Breast epithelium (tissue), 4 donors: ENCODE measurements around the gene MXRA7. TPM values are rescaled to one million over a fixed set of nuclear protein-coding genes. Genes with fewer than 3 reads are reported as not detected.

Experiments
- DNase-seq, 2 donors: peaks; one replicate each; pipeline ENCODE4 v3.0.0-alpha.2; 2019; ENCODE audit warnings: low spot score in 2 of 2
- H3K27ac ChIP-seq, 2 donors: fragments of 200-600 bp; sonication (generic) in 1 of 2; one replicate each; pipeline ENCODE4 v1.5.1; 2016 to 2019; ENCODE audit warnings: mild to moderate bottlenecking in 1 of 2
- H3K27me3 ChIP-seq, 2 donors: fragments of 200-600 bp; sonication (generic) in 1 of 2; one replicate each; pipeline versions ENCODE4 v1.5.1 to v1.6.0; 2017 to 2019; ENCODE audit warnings: control low read depth in 1 of 2, mild to moderate bottlenecking in 1 of 2
- H3K36me3 ChIP-seq: fragments of 200-600 bp; one replicate; pipeline ENCODE4 v1.5.1; 2019
- H3K4me1 ChIP-seq, 2 donors: fragments of 200-600 bp; sonication (generic); one replicate each; pipeline ENCODE4 v1.5.1; 2016 to 2019; ENCODE audit warnings: control low read depth in 1 of 2
- H3K4me3 ChIP-seq, 3 donors: fragments of 200-600 bp; sonication (generic); 1 replicate in 2 of 3; 2 replicates in 1 of 3; pipeline ENCODE4 v1.5.1; 2016 to 2019; ENCODE audit warnings: mild to moderate bottlenecking in 3 of 3, moderate library complexity in 2 of 3
- H3K9me3 ChIP-seq, 2 donors: fragments of 200-600 bp; sonication (generic) in 1 of 2; one replicate each; pipeline ENCODE4 v1.5.1; 2016 to 2019; ENCODE audit warnings: control low read depth in 1 of 2
- CTCF ChIP-seq, 3 donors: fragments of 450-650 bp; IDR thresholded peaks; one replicate each; pipeline ENCODE4 v1.5.1; 2016 to 2017; ENCODE audit warnings: antibody characterized with exemption in 3 of 3, mild to moderate bottlenecking in 3 of 3, moderate library complexity in 3 of 3
- POLR2A ChIP-seq: fragments of 450-650 bp; IDR thresholded peaks from one replicate; pipeline ENCODE4 v1.6.1; 2016; ENCODE audit warnings: antibody characterized with exemption, mild to moderate bottlenecking, moderate library complexity
- POLR2AphosphoS5 ChIP-seq, 3 donors: sonication (generic); formaldehyde crosslinking; IDR thresholded peaks; one replicate each; pipeline ENCODE4 v1.6.1; 2017; ENCODE audit warnings: antibody characterized with exemption in 3 of 3
- intact Hi-C: fragments of 100-400 bp; cut with DNase I; formaldehyde crosslinking; loops from one replicate; pipeline ENCODE4 v1.15.1; 2023; ENCODE audit warnings: low total_unique reads
- total RNA-seq, 3 donors: library from RNA; depleted of rRNA; stranded (reverse); fragments of >200 nt; gene quantifications; one replicate each; pipeline ENCODE4 v1.1.0, GENCODE V29; 2016

MXRA7 gene
- total RNA-seq, 3 donors from 2014 or later, result 106 to 242 (median 113) TPM

- Histone ChIP-seq H3K27ac (no peak overlapping the region), H3K27me3 (no peaks in the 10 kb centered on the region), H3K36me3 (no peaks in the 10 kb centered on the region), H3K9me3 (no peaks in the 10 kb centered on the region), H3K4me1 (peaks cover 0 to 3% of the 10 kb centered on the region in 2 donors), H3K4me3 (no peak overlapping the region)
- no peak for DNase-seq
- TF ChIP-seq POLR2A (no peak), CTCF (IDR thresholded peaks at IDR 0.05) (no peak), POLR2AphosphoS5 (IDR thresholded peaks at IDR 0.05) (no peak)
- intact Hi-C loops, result no loop called here
These were observed 34.1 kb downstream of the MXRA7 start for GRCh38 chr17:76676629-76677028.

- TF ChIP-seq CTCF (IDR thresholded peaks at IDR 0.05) (no peak), POLR2AphosphoS5 (IDR thresholded peaks at IDR 0.05) (no peak), POLR2A (no peak)
- Histone ChIP-seq H3K36me3 (no peaks in the 10 kb centered on the region), H3K4me1 (peaks cover 0 to 3% of the 10 kb centered on the region in 2 donors), H3K4me3 (no peak overlapping the region), H3K27me3 (no peaks in the 10 kb centered on the region), H3K27ac (no peak overlapping the region), H3K9me3 (no peaks in the 10 kb centered on the region)
- intact Hi-C loops, result no loop called here
- DNase-seq, result no peak
These were observed 35.1 kb downstream of the MXRA7 start for GRCh38 chr17:76675648-76676047.

GRCh38 chr17:76674600-76674999, 36.2 kb downstream of the MXRA7 start:
- no peak for TF ChIP-seq POLR2AphosphoS5 (IDR thresholded peaks at IDR 0.05)
- no peak for TF ChIP-seq POLR2A
- TF ChIP-seq CTCF (IDR thresholded peaks at IDR 0.05), result no peak
- no peaks in the 10 kb centered on the region for H3K27me3 ChIP-seq
- no peak overlapping the region for H3K27ac ChIP-seq
- H3K9me3 ChIP-seq, result no peaks in the 10 kb centered on the region
- H3K36me3 ChIP-seq, result no peaks in the 10 kb centered on the region
- no peak for DNase-seq
- H3K4me1 ChIP-seq, result peaks cover 0 to 3% of the 10 kb centered on the region in 2 donors
- intact Hi-C loops, result no loop called here
- H3K4me3 ChIP-seq, result no peak overlapping the region

- H3K4me3 ChIP-seq, result no peak overlapping the region
- H3K27me3 ChIP-seq, result no peaks in the 10 kb centered on the region
- intact Hi-C loops, result no loop called here
- H3K36me3 ChIP-seq, result no peaks in the 10 kb centered on the region
- H3K9me3 ChIP-seq, result no peaks in the 10 kb centered on the region
- no peak overlapping the region for H3K27ac ChIP-seq
- TF ChIP-seq POLR2AphosphoS5 (IDR thresholded peaks at IDR 0.05) (no peak), POLR2A (no peak), CTCF (IDR thresholded peaks at IDR 0.05) (no peak)
- no peak for DNase-seq
- peaks cover 0 to 3% of the 10 kb centered on the region in 2 donors for H3K4me1 ChIP-seq
These were observed 37.0 kb downstream of the MXRA7 start for GRCh38 chr17:76673729-76674128.

GRCh38 chr17:76672892-76673291, 37.9 kb downstream of the MXRA7 start:
- no peak for DNase-seq
- intact Hi-C loops, result no loop called here
- Histone ChIP-seq H3K9me3 (no peaks in the 10 kb centered on the region), H3K4me1 (peaks cover 0 to 3% of the 10 kb centered on the region in 2 donors), H3K36me3 (no peaks in the 10 kb centered on the region), H3K27ac (no peak overlapping the region), H3K27me3 (no peaks in the 10 kb centered on the region), H3K4me3 (no peak overlapping the region)
- TF ChIP-seq POLR2AphosphoS5 (IDR thresholded peaks at IDR 0.05), result no peak
- TF ChIP-seq CTCF (IDR thresholded peaks at IDR 0.05), result no peak
